GM18858 (cell line): ENCODE data around the gene LYSMD1.
"Not testable (repeated sequence)": the region's sequence is repeated elsewhere in the genome, so short reads cannot be mapped to it uniquely, and the experiment has no call there.

Experiments
- ATAC-seq: cut with Tn5 transposase; IDR thresholded peaks from one replicate; pipeline ENCODE4 v1.9.1; 2021; ENCODE audit not compliant: unreplicated experiment

LYSMD1 gene

GRCh38 chr1:151165738-151166504 lies at the start of gene LYSMD1, which contains the start of gene SCNM1:
Gene LYSMD1, minus strand, starts transcription at chr1:151165902. Its CDS starts 644 bp downstream, at chr1:151165258.
Gene SCNM1, plus strand, starts transcription at chr1:151166144. Its CDS starts 9 bp downstream, at chr1:151166153.
- peak; percentile 81 for ATAC-seq

- ATAC-seq = no peak
Observed at GRCh38 chr1:151213560-151213959, 47.9 kb upstream of the LYSMD1 start.

DNA sequence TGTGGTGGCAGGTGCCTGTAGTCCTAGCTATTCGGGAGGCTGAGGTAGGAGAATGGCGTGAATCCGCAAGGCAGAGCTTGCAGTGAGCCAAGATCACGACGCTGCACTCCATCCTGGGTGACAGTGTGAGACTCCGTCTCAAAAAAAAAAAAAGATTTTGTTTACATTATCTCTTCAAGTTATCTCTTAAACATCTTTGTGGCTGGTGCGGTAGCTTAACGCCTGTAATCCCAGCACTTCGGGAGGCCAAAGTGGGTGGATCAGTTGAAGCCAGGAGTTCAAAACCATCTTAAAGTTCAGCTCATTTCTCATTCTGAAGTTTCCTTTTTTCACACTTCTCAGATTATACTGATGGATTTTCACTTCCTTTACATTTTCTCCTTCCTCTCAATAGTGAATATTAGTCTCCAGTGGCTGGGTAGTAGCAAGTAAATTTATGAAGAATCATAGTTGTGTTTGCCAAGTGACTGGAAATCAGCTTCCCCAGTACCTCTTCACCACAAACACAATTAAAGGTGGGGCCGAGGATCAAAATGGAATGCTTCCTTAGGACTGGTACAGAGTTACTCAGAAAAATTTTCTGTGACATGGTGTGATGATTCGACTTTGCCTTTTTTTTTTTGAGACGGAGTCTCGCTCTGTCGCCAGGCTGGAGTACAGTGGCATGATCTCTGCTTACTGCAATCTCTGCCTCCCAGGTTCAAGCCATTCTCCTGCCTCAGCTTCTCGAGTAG lies 46.4 kb upstream of the LYSMD1 start:
- ATAC-seq = no peak

- ATAC-seq = no peak
Observed at GRCh38 chr1:151210830-151211229, 45.1 kb upstream of the LYSMD1 start.

- not testable (repeated sequence) for ATAC-seq
Observed at GRCh38 chr1:151205381-151205965, 39.8 kb upstream of the LYSMD1 start.

DNA sequence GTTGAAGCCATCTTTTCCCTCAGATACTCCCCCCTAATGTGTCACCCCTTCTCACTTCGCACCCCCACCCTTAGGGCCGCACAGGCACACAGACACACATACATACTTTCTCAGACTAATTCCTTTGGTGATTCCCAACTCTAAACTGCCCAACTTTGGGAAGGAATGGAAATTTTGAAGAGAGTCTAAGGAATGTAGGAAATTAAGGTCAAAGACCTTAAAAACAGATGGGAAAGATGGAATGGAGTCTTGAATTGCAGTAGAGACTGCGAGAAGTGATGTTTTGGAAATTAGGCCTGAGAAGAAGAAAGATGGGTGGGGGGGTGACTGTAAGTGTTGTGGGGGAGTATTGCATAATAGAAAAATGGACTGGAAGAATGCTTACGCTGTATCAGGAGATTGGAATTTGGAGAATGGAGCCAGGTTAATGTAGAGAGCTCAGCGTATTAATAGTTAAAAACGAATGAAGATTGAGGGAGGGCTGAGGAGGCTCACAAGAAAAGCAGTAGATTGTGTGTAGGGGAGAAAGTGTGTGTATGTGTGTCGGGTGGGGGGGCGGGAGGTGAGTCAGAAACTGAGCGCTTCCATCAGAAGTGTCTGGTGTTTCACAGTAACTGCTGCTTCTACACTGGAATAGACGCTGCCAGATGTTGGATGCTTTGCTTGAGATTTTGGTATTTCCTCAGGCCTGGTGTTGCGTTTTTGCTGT lies 34.3 kb upstream of the LYSMD1 start:
- no peak for ATAC-seq

DNA sequence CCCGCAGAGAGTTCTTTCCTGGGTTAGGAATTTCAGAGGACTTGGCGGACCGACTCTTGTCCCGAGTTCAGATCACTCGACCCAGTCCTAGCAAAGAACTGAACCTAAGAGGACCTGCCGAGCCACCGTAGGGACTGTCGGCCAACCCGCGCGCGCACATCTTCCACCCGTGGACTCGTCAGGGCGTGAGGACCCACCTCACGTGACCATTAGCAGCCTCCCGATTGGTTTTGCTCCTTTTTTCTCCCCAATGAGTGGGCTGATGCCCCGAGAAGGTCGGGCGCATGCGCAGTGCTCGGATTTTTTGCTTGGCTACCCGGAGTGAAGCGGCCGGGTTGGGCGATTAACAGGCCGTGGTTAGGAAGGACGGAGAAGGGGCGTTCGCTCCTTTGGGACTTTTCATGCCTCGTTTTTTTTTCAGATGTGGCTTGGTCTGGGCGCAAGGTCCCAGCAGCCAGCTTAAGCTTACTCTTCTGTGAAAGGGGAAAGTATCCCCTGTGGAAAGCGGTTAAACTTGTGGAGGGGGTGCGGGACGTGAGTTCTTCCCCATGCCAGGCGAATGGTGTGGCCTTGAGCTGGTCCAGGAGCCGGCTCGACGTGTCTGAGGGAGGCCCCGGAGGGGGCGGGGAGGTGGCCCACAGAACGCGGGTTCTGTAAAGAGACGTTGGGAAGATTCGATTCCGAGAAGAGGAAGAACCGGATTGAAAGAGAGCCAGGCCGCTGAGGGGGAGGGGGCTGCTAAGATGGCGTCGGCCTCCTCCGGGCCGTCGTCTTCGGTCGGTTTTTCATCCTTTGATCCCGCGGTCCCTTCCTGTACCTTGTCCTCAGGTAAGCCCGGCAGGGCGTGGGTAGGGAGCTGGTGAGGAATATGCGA lies 32.8 kb upstream of the LYSMD1 start, which contains the start of gene PIP5K1A:
Gene PIP5K1A, plus strand, starts transcription at position 299 of the 874 bp plus-strand sequence. Its CDS starts 445 bp downstream, at position 744.
- ATAC-seq = peak; percentile 66

DNA sequence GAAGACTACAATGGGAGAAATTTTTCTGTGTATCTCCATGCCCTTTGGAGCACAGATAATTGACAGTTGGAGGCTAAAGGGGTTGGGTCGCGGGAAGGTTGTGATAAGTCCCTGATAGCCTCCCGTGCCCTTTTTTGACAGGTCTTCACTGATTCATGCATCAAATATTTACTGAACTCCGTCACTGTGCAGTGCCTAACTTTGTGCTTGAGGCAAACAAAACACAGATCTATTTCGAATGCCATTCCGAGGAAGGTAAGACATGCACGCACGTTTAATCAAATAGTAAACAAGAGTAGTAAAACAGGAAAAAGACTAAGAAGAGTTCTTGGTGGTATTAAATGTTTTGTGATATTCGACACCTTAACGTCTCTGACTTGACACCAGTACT lies 32.2 kb upstream of the LYSMD1 start:
- ATAC-seq = no peak

DNA sequence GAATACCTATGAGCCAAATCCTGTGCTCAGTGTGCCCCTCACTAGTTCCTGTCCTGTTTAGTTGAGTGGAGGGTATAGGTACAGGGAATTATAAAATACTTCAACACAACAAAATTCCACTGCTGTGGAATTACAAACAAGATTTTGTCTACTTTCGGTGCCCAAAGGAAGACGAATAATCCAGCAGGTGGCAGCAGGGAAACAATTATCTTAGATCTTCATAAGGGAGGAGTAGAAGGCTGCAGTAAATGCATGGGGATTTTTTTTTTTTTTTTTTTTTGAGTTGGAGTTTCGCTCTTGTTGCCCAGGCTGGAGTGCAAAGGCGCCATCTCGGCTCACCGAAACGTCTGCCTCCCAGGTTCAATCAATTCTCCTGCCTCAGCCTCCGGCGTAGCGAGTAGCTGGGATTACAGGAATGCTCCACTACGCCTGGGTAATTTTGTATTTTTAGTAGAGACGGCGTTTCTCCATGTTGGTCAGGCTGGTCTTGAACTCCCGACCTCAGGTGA lies 30.6 kb upstream of the LYSMD1 start:
- ATAC-seq = no peak

- not testable (repeated sequence) for ATAC-seq
Observed at GRCh38 chr1:151194894-151195594, 29.3 kb upstream of the LYSMD1 start.

- ATAC-seq = no peak
Observed at GRCh38 chr1:151193856-151194255, 28.2 kb upstream of the LYSMD1 start.

GRCh38 chr1:151193304-151193703 lies 27.6 kb upstream of the LYSMD1 start:
- no peak for ATAC-seq

DNA sequence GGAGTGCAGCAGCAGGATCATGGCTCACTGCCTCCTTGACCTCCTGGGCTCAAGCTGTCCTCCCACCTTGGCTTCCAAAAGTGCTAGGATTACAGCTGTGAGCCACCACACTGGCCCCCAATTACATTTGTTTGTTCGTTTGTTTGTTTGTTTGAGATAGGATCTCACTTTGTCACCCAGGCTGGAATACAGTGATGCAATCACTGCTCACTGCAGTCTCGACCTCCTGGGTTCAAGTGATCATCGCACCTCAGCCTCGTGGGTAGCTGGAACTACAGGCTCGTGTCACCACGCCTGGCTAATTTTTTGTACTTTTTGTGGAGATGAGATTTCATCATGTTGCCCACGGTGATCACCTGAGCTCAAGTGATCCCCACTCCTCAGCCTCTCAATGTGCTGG lies 26.3 kb upstream of the LYSMD1 start:
- no peak for ATAC-seq

DNA sequence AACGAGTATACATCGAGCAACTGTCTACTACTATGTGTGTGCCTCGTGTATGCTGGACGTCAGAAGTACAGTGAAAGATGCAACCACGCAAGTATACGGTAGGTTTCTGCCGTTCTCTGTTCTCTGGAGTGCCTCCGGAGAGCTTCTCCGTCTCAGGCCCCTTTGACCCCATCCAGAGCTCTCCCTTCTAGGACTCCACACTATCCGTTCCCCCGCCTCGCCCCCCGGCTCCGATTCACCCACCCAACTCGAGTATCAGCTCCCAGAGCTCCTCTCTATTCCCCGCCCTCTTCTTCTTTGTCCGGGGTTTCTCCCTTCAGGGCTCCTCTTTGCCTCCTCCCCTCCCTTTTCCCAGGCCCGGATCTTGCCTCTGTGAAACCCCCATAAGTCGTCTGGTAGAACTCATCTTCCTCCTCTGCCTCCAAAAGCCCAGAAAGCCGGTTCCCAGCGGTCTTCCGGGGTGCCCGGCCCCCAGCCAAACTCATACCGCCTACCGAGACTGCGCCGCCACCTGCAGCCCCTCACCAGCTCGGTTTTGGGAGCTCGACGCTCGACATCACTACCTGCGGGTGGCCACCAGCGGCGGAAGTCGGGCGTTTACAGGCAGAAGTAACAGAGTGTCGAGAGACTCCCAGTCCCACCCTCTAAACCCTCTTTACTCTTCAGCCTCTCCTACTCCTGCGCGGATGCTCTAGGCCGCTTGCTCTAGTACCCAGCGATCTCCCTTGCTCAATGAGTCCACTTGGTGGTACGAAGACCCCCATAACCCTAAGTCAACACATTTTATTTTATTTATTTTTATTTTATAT lies 24.1 kb upstream of the LYSMD1 start, which contains the start of gene VPS72:
Gene VPS72, minus strand, starts transcription at position 561 of the 809 bp plus-strand sequence. Its CDS starts 76 bp downstream, at position 485.
- ATAC-seq = peak; percentile 65

DNA sequence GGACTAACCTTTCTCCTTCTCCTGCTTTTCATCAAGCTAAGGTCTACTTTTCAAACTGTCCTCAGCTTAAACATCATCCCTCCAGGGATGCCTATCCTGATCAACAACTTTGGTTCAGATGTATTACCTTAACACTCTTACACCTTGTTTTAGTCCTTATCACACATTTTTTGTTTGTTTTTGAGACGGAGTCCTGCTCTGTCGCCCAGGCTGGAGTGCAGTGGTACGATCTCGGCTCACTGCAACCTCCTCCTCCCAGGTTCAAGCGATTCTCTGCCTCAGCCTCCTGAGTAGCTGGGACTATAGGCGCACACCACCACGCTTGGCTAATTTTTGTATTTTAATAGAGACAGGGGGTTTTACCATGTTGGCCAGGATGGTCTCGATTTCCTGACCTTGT lies 23.0 kb upstream of the LYSMD1 start:
- not testable (repeated sequence) for ATAC-seq

DNA sequence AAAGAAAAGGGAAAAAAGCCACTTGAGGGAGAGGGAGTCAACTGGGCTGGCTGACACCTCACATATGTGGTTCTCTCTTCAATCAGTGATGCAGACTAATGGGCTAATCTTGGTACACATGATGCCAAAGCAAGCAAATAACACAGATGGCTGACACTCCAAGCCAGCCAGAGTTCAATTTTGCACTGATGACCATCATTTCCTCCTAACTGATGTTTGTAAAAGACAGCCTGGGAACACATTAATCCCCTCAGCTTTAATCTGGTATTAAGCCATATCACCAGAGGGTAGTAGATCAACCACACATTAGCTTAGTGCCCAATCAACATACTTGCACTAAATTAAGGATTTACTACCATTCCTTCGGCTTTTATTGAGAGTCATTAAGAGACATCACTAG lies 21.5 kb upstream of the LYSMD1 start:
- ATAC-seq = no peak

GRCh38 chr1:151184211-151184610 lies 18.5 kb upstream of the LYSMD1 start:
- ATAC-seq = no peak

DNA sequence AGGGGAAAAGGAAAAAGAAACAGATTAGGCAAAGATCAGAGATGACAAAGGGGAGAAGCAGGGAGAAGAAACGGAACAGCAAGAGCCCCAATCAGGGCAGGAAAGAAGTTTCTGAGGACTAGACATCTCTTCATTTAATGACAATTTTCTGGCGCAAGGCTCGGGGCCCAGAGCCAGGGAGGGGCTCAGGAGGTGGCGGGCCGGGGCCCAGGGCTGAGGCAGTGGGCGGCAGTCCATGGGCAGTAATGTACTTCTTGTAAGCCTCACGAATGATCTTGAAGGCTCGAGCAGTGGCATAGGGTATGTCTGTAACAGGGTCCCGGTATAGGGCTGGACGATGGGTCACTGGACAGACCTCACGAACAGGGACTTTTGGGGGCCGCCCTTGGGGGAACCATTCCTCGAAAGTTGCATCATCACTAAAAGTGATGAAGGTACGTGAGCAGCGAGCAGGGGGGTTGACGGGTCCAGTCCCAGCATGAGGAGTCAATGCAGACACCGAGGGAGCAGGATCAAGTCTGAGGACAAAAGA lies 10.9 kb upstream of the LYSMD1 start:
- ATAC-seq = no peak
